Globus pallidus (tissue), 1 donor: Measurements from ENCODE around the gene PRMT6.
A peak's percentile ranks its signal among the peaks of the same experiment; 100 is the strongest.
"Not testable (repeated sequence)": the region's sequence is repeated elsewhere in the genome, so short reads cannot be mapped to it uniquely, and the experiment has no call there.

Experiments
- DNase-seq: peaks from one replicate; pipeline ENCODE4 v3.0.0-alpha.2; 2015; ENCODE audit warnings: low spot score

Gene PRMT6

GRCh38 chr1:107056426-107057196 is at the start of gene PRMT6:
TSS of gene PRMT6 (plus strand) at chr1:107056674. CDS start at chr1:107056716, 42 bp downstream.
- DNase-seq: peak; percentile 79

- DNase-seq: peak; percentile 23
Measured at GRCh38 chr1:107009281-107009680, 47.2 kb upstream of the PRMT6 start.

- DNase-seq: no peak
Measured at GRCh38 chr1:107010582-107010981, 45.9 kb upstream of the PRMT6 start.

GRCh38 chr1:107016376-107016978 is 40.0 kb upstream of the PRMT6 start:
- DNase-seq: no peak

GRCh38 chr1:107018445-107018844 is 38.0 kb upstream of the PRMT6 start:
- no peak for DNase-seq

GRCh38 chr1:107019166-107019565 is 37.3 kb upstream of the PRMT6 start:
- no peak for DNase-seq

GRCh38 chr1:107038874-107039273 is 17.6 kb upstream of the PRMT6 start:
- not testable (repeated sequence) for DNase-seq

GRCh38 chr1:107044310-107045220 is 11.9 kb upstream of the PRMT6 start:
- not testable (repeated sequence) for DNase-seq

GRCh38 chr1:107047602-107048001 is 8.9 kb upstream of the PRMT6 start:
- no peak for DNase-seq

- DNase-seq: peak; percentile 40
Measured at GRCh38 chr1:107048241-107048640, 8.2 kb upstream of the PRMT6 start.

- DNase-seq: no peak
Measured at GRCh38 chr1:107051266-107051665, 5.2 kb upstream of the PRMT6 start.

GRCh38 chr1:107055919-107056425 is 502 bp upstream of the PRMT6 start:
- DNase-seq: not testable (repeated sequence)

GRCh38 chr1:107057197-107058133 is 991 bp downstream of the PRMT6 start:
- DNase-seq: peak; percentile 65

- no peak for DNase-seq
Measured at GRCh38 chr1:107058245-107059032, 2.0 kb downstream of the PRMT6 start.

- no peak for DNase-seq
Measured at GRCh38 chr1:107061886-107062285, 5.4 kb downstream of the PRMT6 start.

GRCh38 chr1:107073493-107073892 is 17.0 kb downstream of the PRMT6 start:
- no peak for DNase-seq

- DNase-seq: no peak
Measured at GRCh38 chr1:107076841-107077240, 20.4 kb downstream of the PRMT6 start.

GRCh38 chr1:107079249-107079648 is 22.8 kb downstream of the PRMT6 start:
- no peak for DNase-seq

GRCh38 chr1:107081102-107081501 is 24.6 kb downstream of the PRMT6 start:
- DNase-seq: no peak

- no peak for DNase-seq
Measured at GRCh38 chr1:107091418-107091817, 34.9 kb downstream of the PRMT6 start.
